22Rv1 (cell line): ENCODE results near the gene PARP11.

ENCODE experiments used
- H3K27ac ChIP-seq: fragments of 450-650 bp; 2 replicates; pipeline ENCODE4 v1.5.1; 2017
- ZFX ChIP-seq: fragments of 450-650 bp; IDR thresholded peaks from 2 replicates; pipeline ENCODE4 v1.6.1; 2017; ENCODE audit warnings: antibody characterized with exemption, borderline replicate concordance
- TF ChIP-seq, protein P1 (sequence below): fragments of 450-650 bp; IDR thresholded peaks from 2 replicates; pipeline ENCODE4 v1.5.1; 2017; ENCODE audit warnings: mild to moderate bottlenecking

The PARP11 gene

DNA sequence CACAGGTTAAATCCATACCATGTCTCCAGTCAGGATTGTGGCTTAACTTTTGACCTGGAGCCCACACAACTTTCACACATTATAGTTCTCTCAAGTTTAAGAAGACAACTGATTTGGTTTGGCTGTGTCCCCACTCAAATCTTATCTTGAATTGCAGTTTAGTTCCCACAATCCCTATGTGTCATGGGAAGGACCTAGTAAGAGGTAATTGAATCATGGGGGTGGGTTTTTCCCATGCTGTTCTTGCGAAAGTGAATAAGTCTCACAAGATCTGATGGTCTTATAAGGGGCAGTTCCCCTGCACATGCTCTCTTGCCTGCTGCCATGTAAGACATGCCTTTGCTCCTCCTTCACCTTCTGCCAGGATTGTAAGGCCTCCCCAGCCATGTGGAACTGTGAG is 38.2 kb upstream of the PARP11 start:
- TF ChIP-seq, protein P1, sequence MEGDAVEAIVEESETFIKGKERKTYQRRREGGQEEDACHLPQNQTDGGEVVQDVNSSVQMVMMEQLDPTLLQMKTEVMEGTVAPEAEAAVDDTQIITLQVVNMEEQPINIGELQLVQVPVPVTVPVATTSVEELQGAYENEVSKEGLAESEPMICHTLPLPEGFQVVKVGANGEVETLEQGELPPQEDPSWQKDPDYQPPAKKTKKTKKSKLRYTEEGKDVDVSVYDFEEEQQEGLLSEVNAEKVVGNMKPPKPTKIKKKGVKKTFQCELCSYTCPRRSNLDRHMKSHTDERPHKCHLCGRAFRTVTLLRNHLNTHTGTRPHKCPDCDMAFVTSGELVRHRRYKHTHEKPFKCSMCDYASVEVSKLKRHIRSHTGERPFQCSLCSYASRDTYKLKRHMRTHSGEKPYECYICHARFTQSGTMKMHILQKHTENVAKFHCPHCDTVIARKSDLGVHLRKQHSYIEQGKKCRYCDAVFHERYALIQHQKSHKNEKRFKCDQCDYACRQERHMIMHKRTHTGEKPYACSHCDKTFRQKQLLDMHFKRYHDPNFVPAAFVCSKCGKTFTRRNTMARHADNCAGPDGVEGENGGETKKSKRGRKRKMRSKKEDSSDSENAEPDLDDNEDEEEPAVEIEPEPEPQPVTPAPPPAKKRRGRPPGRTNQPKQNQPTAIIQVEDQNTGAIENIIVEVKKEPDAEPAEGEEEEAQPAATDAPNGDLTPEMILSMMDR = no peak
- TF ChIP-seq ZFX = no peak
- no peak overlapping the region for H3K27ac ChIP-seq

DNA sequence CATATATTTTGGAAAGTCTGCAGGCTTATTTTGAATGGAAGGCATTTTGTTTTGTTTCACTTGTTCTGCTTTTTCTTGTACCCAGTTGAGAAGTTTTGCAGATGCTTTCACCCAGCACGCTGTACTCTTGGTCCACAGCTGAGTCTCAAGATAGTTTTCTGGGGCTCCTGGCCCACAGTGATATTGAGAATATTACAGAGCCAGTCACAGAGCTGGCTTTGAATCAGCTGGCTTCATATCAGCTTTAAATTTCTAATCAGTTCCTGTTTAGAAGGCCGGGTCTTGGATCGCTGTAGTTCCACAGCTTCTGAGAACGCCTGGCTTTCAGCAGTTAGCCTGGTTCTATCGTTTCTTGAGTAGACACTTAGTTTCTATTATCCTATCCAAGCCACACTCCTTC is 32.5 kb upstream of the PARP11 start:
- TF ChIP-seq ZFX = no peak
- TF ChIP-seq, protein P1 = no peak
- H3K27ac ChIP-seq = no peak overlapping the region

DNA sequence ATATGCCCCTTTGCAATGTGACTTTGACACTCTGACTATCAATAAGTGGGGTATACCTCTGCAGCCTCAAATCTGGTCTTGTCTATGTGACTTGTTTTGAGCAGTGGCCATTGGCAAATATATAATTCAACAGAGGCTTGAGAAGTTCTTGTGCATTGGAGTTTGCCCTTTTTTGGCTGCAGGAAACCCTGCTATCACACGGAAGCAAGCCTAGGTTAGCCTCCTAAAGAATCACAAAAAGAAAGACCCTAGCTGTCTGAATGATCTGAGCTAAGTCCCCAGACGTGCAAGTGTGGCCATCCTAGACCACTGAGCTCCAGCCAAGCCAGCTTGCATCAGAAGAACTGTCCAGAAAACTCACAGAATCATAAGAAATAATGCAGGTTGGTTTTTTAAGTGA is 31.8 kb upstream of the PARP11 start:
- TF ChIP-seq, protein P1 = no peak
- TF ChIP-seq ZFX = no peak
- no peak overlapping the region for H3K27ac ChIP-seq

DNA sequence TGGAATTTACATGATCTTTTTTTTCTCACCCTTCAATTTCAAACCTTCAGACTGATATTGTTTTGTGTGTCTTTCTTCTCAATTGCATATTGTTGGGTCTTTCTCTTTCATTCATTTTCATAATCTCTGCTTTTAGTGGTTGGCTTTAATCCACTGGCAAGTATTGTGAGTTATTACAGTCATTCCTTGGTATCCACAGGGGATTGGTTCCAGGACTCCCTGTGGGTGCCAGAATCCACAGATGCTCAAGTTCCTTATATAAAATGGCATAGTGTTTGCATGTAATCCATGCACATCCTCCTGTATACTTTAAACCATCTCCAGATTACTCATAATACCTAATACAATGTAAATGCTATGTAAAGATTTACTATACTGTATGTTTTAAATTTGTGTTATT is 29.7 kb upstream of the PARP11 start:
- no peak overlapping the region for H3K27ac ChIP-seq
- TF ChIP-seq, protein P1 = no peak

DNA sequence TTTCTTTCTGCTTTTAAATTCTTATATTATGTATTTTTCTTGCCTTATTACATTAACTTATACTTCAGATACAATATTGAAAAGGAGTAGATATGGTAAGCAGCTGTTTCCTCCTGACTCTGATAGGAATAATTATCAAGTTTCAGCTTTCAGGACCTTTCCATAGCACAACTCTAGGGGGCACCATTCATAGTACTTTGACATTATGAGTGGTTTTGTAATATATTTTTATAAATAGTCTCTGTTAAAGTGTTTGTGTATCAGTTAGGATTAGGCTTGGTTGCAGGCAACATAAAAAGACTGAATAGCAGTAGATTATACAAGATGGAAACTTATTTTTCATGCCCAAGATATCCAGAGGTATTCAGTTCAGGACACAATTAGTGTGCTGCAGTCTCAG is 27.9 kb upstream of the PARP11 start:
- no peak for TF ChIP-seq ZFX
- TF ChIP-seq, protein P1 = no peak
- H3K27ac ChIP-seq = no peak overlapping the region

DNA sequence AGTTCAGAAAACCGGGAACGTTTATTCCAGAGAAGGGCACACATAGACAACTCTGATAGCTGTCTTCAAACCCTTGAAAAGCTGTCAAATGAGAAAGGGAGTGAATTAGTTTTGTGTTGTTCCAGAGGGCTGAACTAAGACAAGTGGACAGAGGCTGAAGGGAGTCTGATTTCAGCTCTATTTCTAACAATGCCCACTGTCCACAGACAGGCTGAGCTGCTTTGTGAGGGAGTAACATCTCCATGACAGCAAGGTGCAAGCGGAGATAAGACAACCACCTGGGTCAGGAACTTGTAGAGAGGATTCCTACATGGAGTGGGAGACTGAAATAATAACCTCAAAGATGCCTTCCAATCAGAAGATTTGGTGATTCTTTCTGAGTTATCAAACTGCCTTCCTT is 25.6 kb upstream of the PARP11 start:
- H3K27ac ChIP-seq = no peak overlapping the region
- TF ChIP-seq, protein P1 = no peak
- TF ChIP-seq ZFX = no peak

DNA sequence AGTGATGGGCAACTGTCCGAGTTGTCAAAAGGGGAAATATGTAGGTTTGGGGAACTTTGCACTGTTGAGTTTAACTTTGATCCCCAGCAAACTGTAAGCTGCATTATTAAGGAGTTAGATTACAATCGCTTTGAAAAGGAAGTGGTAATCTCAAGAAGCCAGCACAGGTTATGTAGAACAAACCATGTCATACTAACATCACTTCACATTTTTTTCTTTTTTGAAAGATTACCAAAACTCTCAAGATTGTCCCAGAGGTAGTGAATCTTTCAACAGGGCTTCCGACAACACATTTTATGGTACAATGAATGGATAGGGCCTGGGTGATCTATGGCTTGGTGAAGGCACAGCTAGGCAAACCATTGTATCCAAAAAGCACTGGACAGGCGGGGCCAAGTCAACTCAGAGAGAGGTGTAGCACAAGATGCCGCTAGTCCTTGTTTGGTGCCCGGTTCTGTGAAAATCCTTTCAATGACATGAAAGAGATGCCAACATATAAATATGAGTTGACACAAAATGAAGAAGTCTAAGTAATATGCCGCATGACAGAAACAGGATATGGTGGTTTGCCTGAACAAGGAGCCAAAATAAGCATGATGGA is 24.3 kb upstream of the PARP11 start:
- H3K27ac ChIP-seq = no peak overlapping the region
- TF ChIP-seq, protein P1 = no peak
- TF ChIP-seq ZFX = no peak
